C4-2B (cell line): ENCODE data around the gene TEX2.

ENCODE experiments used
- H3K27ac ChIP-seq: fragments of 450-650 bp; 2 replicates; pipeline ENCODE4 v1.5.1; 2017
- CTCF ChIP-seq: fragments of 450-650 bp; conservative IDR thresholded peaks from 2 replicates; pipeline ENCODE4 v1.5.1; 2017; ENCODE audit warnings: mild to moderate bottlenecking
- ZFX ChIP-seq: fragments of 450-650 bp; IDR thresholded peaks from 2 replicates; pipeline ENCODE4 v1.6.1; 2017

Gene TEX2

GRCh38 chr17:64277831-64278562 lies 14.9 kb upstream of the TEX2 start:
- H3K27ac ChIP-seq = no peak overlapping the region
- no peak for TF ChIP-seq ZFX
- TF ChIP-seq CTCF = no peak

- no peak for TF ChIP-seq CTCF
- TF ChIP-seq ZFX = no peak
- H3K27ac ChIP-seq = no peak overlapping the region
These were observed 14.0 kb upstream of the TEX2 start for GRCh38 chr17:64276961-64277505.

GRCh38 chr17:64275016-64275415 lies 12.0 kb upstream of the TEX2 start:
- H3K27ac ChIP-seq = no peak overlapping the region
- TF ChIP-seq ZFX (no peak), CTCF (no peak)

GRCh38 chr17:64273006-64273405 lies 9.9 kb upstream of the TEX2 start:
- no peak overlapping the region for H3K27ac ChIP-seq
- no peak for TF ChIP-seq CTCF
- no peak for TF ChIP-seq ZFX

- TF ChIP-seq CTCF = no peak
- no peak for TF ChIP-seq ZFX
- no peak overlapping the region for H3K27ac ChIP-seq
These were observed 7.8 kb upstream of the TEX2 start for GRCh38 chr17:64270885-64271284.

- no peak overlapping the region for H3K27ac ChIP-seq
- TF ChIP-seq CTCF (no peak), ZFX (no peak)
These were observed 6.9 kb upstream of the TEX2 start for GRCh38 chr17:64269687-64270649.

GRCh38 chr17:64264891-64265290 lies 1.8 kb upstream of the TEX2 start:
- no peak overlapping the region for H3K27ac ChIP-seq
- TF ChIP-seq ZFX (no peak), CTCF (no peak)
